CD4-positive, alpha-beta memory T cell (primary cell): ENCODE data around the gene TLN1. TPM values are rescaled to one million over a fixed set of nuclear protein-coding genes. Genes with fewer than 3 reads are reported as not detected.

Source experiments
- CTCF ChIA-PET: fragments of 350-600 bp; sonication (Branson Sonifier 250); formaldehyde crosslinking; loops from one replicate; lab custom pipeline; 2021; ENCODE audit warnings: inconsistent platforms; ENCODE audit not compliant: partially characterized antibody; lab: Charles Lee
- POLR2A ChIA-PET: fragments of 350-600 bp; sonication (Branson Sonifier 250); formaldehyde crosslinking; loops from one replicate; lab custom pipeline; 2021; ENCODE audit not compliant: partially characterized antibody; lab: Charles Lee
- DNase-seq, 5 donors: peaks; one replicate each; pipeline versions ENCODE4 v3.0.0 to v3.0.0-alpha.2; 2020 to 2022; ENCODE audit warnings: mixed read lengths in 1 of 5
- H3K27ac ChIP-seq: one replicate; pipeline ENCODE4 v1.7.0; 2013; ENCODE audit warnings: low read depth, low read length
- H3K27me3 ChIP-seq: 2 replicates; pipeline ENCODE4 v1.7.0; 2013; ENCODE audit warnings: mild to moderate bottlenecking, low read length, moderate library complexity; ENCODE audit not compliant: insufficient read depth
- H3K36me3 ChIP-seq: 2 replicates; pipeline ENCODE4 v1.7.0; 2013; ENCODE audit warnings: mild to moderate bottlenecking, low read length, moderate library complexity; ENCODE audit not compliant: insufficient read depth
- H3K4me1 ChIP-seq: 2 replicates; pipeline ENCODE4 v1.7.0; 2013; ENCODE audit warnings: mild to moderate bottlenecking, low read length, moderate library complexity; ENCODE audit not compliant: insufficient read depth
- H3K4me3 ChIP-seq, 2 donors: one replicate each; pipeline ENCODE4 v1.7.0; 2013; ENCODE audit warnings: low read length in 2 of 2, mild to moderate bottlenecking in 1 of 2
- H3K9me3 ChIP-seq, 2 donors: one replicate each; pipeline ENCODE4 v1.7.0; 2013; ENCODE audit warnings: low read length in 2 of 2, control low read depth in 1 of 2; ENCODE audit not compliant: control insufficient read depth in 1 of 2
- H3K27ac Mint-ChIP-seq, 7 donors: one replicate each; pipeline ENCODE4 v1.8.0; 2020 to 2021; ENCODE audit warnings: mixed read lengths in 7 of 7, mild to moderate bottlenecking in 6 of 7, inconsistent platforms in 3 of 7, moderate library complexity in 3 of 7
- H3K27me3 Mint-ChIP-seq, 2 donors: one replicate each; pipeline ENCODE4 v1.8.0; 2020 to 2021; ENCODE audit warnings: mixed read lengths in 2 of 2
- H3K36me3 Mint-ChIP-seq, 2 donors: one replicate each; pipeline ENCODE4 v1.8.0; 2020 to 2021; ENCODE audit warnings: mixed read lengths in 2 of 2, inconsistent platforms in 1 of 2, mild to moderate bottlenecking in 1 of 2
- H3K4me1 Mint-ChIP-seq, 4 donors: one replicate each; pipeline ENCODE4 v1.8.0; 2020 to 2021; ENCODE audit warnings: mixed read lengths in 4 of 4, mild to moderate bottlenecking in 1 of 4
- H3K4me3 Mint-ChIP-seq, 8 donors: one replicate each; pipeline ENCODE4 v1.8.0; 2020 to 2021; ENCODE audit warnings: mixed read lengths in 8 of 8, mild to moderate bottlenecking in 7 of 8, moderate library complexity in 6 of 8, inconsistent platforms in 3 of 8
- H3K9me3 Mint-ChIP-seq, 8 donors: one replicate each; pipeline ENCODE4 v1.8.0; 2020 to 2021; ENCODE audit warnings: mixed read lengths in 8 of 8, mild to moderate bottlenecking in 5 of 8, inconsistent platforms in 3 of 8, moderate library complexity in 1 of 8
- intact Hi-C: fragments of 100-400 bp; cut with micrococcal nuclease; formaldehyde crosslinking; loops from one replicate; pipeline ENCODE4 v1.15.1; 2023
- polyA plus RNA-seq, 2 donors: library from polyadenylated mRNA; unstranded; fragments of 300-500 nt; fragmentation: Illumina TruSeq; gene quantifications; one replicate each; pipeline ENCODE4 v1.2.3, GENCODE V29; 2021
- total RNA-seq, 2 experiments: library from RNA; stranded (reverse); gene quantifications; one replicate each; pipeline ENCODE4 v1.2.3, GENCODE V29; 2021

TLN1 gene
- total and polyA plus RNA-seq, 4 experiments from 2014 or later = 13.7 to 316 (median 215) TPM

- Mint-ChIP-seq H3K27me3 (no peaks in the 10 kb centered on the region), H3K36me3 (peaks cover 0 to 2% of the 10 kb centered on the region in 2 donors), H3K27ac (no peak overlapping the region), H3K4me1 (peaks cover 0 to 10% (median 6%) of the 10 kb centered on the region in 4 donors), H3K4me3 (no peak overlapping the region), H3K9me3 (no peaks in the 10 kb centered on the region)
- POLR2A ChIA-PET = interaction anchor here (0.8 kb wide), 1 partner anchor 40 kb away, joined by 3 read pairs; the partner anchor contains the start of gene TLN1
- no peaks in the 10 kb centered on the region for H3K9me3 ChIP-seq
- intact Hi-C loops = no loop called here
- no peaks in the 10 kb centered on the region for H3K27me3 ChIP-seq
- DNase-seq = no peak
- peaks cover 3% of the 10 kb centered on the region for H3K4me1 ChIP-seq
- no peaks in the 10 kb centered on the region for H3K36me3 ChIP-seq
- CTCF ChIA-PET = interaction anchor here (0.7 to 3.8 kb wide), 5 partner anchors 15 to 132 kb away, joined by 3 to 25 read pairs (median 3); no protein-coding TSS in a partner anchor
- no peak overlapping the region for H3K4me3 ChIP-seq
- H3K27ac ChIP-seq = no peak overlapping the region
Observed at GRCh38 chr9:35771534-35771933, 39.5 kb upstream of the TLN1 start.

- ChIA-PET POLR2A (interaction anchor here (0.8 kb wide), 1 partner anchor 39 kb away, joined by 3 read pairs; the partner anchor contains the start of gene TLN1), CTCF (interaction anchor here (0.7 to 3.8 kb wide), 4 partner anchors 15 to 56 kb away, joined by 3 to 25 read pairs (median 4); no protein-coding TSS in a partner anchor)
- Mint-ChIP-seq H3K36me3 (peaks cover 0 to 2% of the 10 kb centered on the region in 2 donors), H3K4me3 (no peak overlapping the region), H3K9me3 (no peaks in the 10 kb centered on the region), H3K27me3 (no peaks in the 10 kb centered on the region), H3K4me1 (peaks cover 1 to 14% (median 6%) of the 10 kb centered on the region in 4 donors), H3K27ac (no peak overlapping the region)
- DNase-seq = no peak
- no peaks in the 10 kb centered on the region for H3K27me3 ChIP-seq
- H3K9me3 ChIP-seq = no peaks in the 10 kb centered on the region
- no peak overlapping the region for H3K4me3 ChIP-seq
- H3K36me3 ChIP-seq = no peaks in the 10 kb centered on the region
- no peak overlapping the region for H3K27ac ChIP-seq
- intact Hi-C loops = no loop called here
- H3K4me1 ChIP-seq = peaks cover 3% of the 10 kb centered on the region
Observed at GRCh38 chr9:35771075-35771433, 39.1 kb upstream of the TLN1 start.

GRCh38 chr9:35769763-35770162 lies 37.8 kb upstream of the TLN1 start:
- peaks cover 0 to 3% of the 10 kb centered on the region in 2 donors for H3K36me3 Mint-ChIP-seq
- CTCF ChIA-PET = interaction anchor here (1.3 to 1.9 kb wide), 3 partner anchors 13 to 19 kb away, joined by 3 to 12 read pairs (median 5); no protein-coding TSS in a partner anchor
- no peak overlapping the region for H3K27ac Mint-ChIP-seq
- H3K4me3 Mint-ChIP-seq = no peak overlapping the region
- H3K9me3 Mint-ChIP-seq = no peaks in the 10 kb centered on the region
- Histone ChIP-seq H3K36me3 (no peaks in the 10 kb centered on the region), H3K27ac (no peak overlapping the region), H3K4me1 (peaks cover 3% of the 10 kb centered on the region), H3K27me3 (no peaks in the 10 kb centered on the region), H3K4me3 (no peak overlapping the region), H3K9me3 (no peaks in the 10 kb centered on the region)
- no peak for DNase-seq
- POLR2A ChIA-PET = no interaction called here
- no peaks in the 10 kb centered on the region for H3K27me3 Mint-ChIP-seq
- H3K4me1 Mint-ChIP-seq = peaks cover 2 to 11% (median 6%) of the 10 kb centered on the region in 4 donors
- intact Hi-C loops = no loop called here

- DNase-seq = no peak
- H3K36me3 Mint-ChIP-seq = peaks cover 1 to 4% of the 10 kb centered on the region in 2 donors
- intact Hi-C loops = no loop called here
- peaks cover 6 to 20% (median 12%) of the 10 kb centered on the region in 4 donors for H3K4me1 Mint-ChIP-seq
- no peak overlapping the region for H3K4me3 Mint-ChIP-seq
- H3K9me3 ChIP-seq = no peaks in the 10 kb centered on the region
- peaks cover 3% of the 10 kb centered on the region for H3K4me1 ChIP-seq
- no peaks in the 10 kb centered on the region for H3K36me3 ChIP-seq
- H3K27ac Mint-ChIP-seq = no peak overlapping the region
- no peak overlapping the region for H3K4me3 ChIP-seq
- POLR2A ChIA-PET = no interaction called here
- no peak overlapping the region for H3K27ac ChIP-seq
- H3K9me3 Mint-ChIP-seq = no peaks in the 10 kb centered on the region
- H3K27me3 Mint-ChIP-seq = no peaks in the 10 kb centered on the region
- CTCF ChIA-PET = no interaction called here
- no peaks in the 10 kb centered on the region for H3K27me3 ChIP-seq
Observed at GRCh38 chr9:35767458-35767857, 35.5 kb upstream of the TLN1 start.

GRCh38 chr9:35766997-35767396 lies 35.0 kb upstream of the TLN1 start:
- Mint-ChIP-seq H3K27ac (no peak overlapping the region), H3K9me3 (no peaks in the 10 kb centered on the region), H3K4me3 (no peak overlapping the region), H3K4me1 (peaks cover 6 to 24% (median 15%) of the 10 kb centered on the region in 4 donors), H3K36me3 (peaks cover 1 to 4% of the 10 kb centered on the region in 2 donors), H3K27me3 (no peaks in the 10 kb centered on the region)
- no peak overlapping the region for H3K27ac ChIP-seq
- ChIA-PET POLR2A (no interaction called here), CTCF (no interaction called here)
- no peaks in the 10 kb centered on the region for H3K27me3 ChIP-seq
- no peak overlapping the region for H3K4me3 ChIP-seq
- intact Hi-C loops = no loop called here
- no peaks in the 10 kb centered on the region for H3K36me3 ChIP-seq
- H3K4me1 ChIP-seq = peaks cover 3% of the 10 kb centered on the region
- DNase-seq = no peak
- no peaks in the 10 kb centered on the region for H3K9me3 ChIP-seq

GRCh38 chr9:35763803-35764202 lies 31.8 kb upstream of the TLN1 start:
- Histone ChIP-seq H3K4me3 (no peak overlapping the region), H3K36me3 (no peaks in the 10 kb centered on the region), H3K27ac (no peak overlapping the region), H3K4me1 (peaks cover 3% of the 10 kb centered on the region), H3K9me3 (no peaks in the 10 kb centered on the region), H3K27me3 (no peaks in the 10 kb centered on the region)
- Mint-ChIP-seq H3K9me3 (peaks cover 0 to under 1% (median 0%) of the 10 kb centered on the region in 8 donors), H3K27ac (peak overlapping the region in 2 of 7 donors; percentile 19 to 57), H3K36me3 (peaks cover 1 to 9% of the 10 kb centered on the region in 2 donors), H3K4me3 (no peak overlapping the region), H3K4me1 (peaks cover 13 to 42% (median 33%) of the 10 kb centered on the region in 4 donors), H3K27me3 (no peaks in the 10 kb centered on the region)
- POLR2A ChIA-PET = interaction anchor here (0.7 kb wide), 1 partner anchor 37 kb away, joined by 3 read pairs; no protein-coding TSS in a partner anchor
- intact Hi-C loops = no loop called here
- CTCF ChIA-PET = no interaction called here
- no peak for DNase-seq

GRCh38 chr9:35763181-35763580 lies 31.2 kb upstream of the TLN1 start:
- Mint-ChIP-seq H3K36me3 (peaks cover 1 to 9% of the 10 kb centered on the region in 2 donors), H3K9me3 (peaks cover 0 to 2% (median 0%) of the 10 kb centered on the region in 8 donors), H3K4me3 (no peak overlapping the region), H3K4me1 (peaks cover 18 to 46% (median 35%) of the 10 kb centered on the region in 4 donors), H3K27ac (no peak overlapping the region), H3K27me3 (no peaks in the 10 kb centered on the region)
- no peaks in the 10 kb centered on the region for H3K27me3 ChIP-seq
- ChIA-PET CTCF (interaction anchor here (1.3 kb wide), 1 partner anchor 116 kb away, joined by 3 read pairs; no protein-coding TSS in a partner anchor), POLR2A (interaction anchor here (0.6 to 0.9 kb wide), 2 partner anchors 31 to 50 kb away, joined by 3 read pairs; partner anchors contain the start of gene CREB3)
- DNase-seq = no peak
- no peak overlapping the region for H3K4me3 ChIP-seq
- H3K4me1 ChIP-seq = peaks cover 9% of the 10 kb centered on the region
- H3K36me3 ChIP-seq = no peaks in the 10 kb centered on the region
- H3K27ac ChIP-seq = no peak overlapping the region
- H3K9me3 ChIP-seq = no peaks in the 10 kb centered on the region
- intact Hi-C loops = no loop called here
